Inflammatory macrophage (primary cell): ENCODE results near the gene SYNGR2.
"Not testable (repeated sequence)": the region's sequence is repeated elsewhere in the genome, so short reads cannot be mapped to it uniquely, and the experiment has no call there.

ENCODE experiments used
- DNase-seq, 2 donors: peaks; one replicate each; pipeline ENCODE4 v3.0.0-alpha.2; 2020 to 2022

Gene SYNGR2

GRCh38 chr17:78130090-78130436 is 38.3 kb upstream of the SYNGR2 start:
- no peak for DNase-seq

DNA sequence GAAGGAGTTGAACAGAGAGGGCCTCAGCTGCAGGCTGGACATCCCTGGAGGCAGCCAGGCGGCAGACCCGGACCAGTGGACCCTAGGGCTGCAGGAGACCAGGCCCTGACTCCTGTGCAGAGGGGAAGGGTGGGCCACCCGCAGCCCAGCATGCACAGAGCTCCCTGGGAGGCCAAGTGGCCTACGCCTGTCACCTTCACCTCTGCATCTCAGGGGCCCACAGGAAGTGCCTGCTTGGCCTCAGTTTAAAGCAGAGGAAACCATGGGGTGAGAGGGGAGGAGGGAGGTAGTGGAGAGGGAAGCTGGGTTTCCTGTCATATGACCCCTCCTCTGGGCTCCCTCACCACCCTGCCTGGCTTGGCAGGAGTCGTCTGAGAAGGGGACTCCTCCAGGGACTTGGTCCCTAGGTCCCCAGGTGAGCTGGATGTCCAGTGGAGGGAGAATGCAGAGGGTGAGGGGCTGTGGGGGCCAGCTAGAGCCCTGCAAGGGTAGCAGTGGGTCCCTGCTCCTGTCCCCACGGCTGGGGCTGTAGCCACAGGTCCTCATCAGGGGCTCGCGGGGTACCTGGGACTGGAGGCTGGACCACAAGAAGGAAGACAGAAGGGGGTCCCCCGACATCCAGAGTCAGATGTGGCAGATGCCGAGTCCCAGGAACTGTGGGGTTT is 37.8 kb upstream of the SYNGR2 start, which contains the start of gene TMC8:
Gene TMC8, plus strand, starts transcription at position 335 of the 665 bp plus-strand sequence. CDS start 818 bp downstream, outside the sequence.
- peak; percentile 57 to 58 for DNase-seq

DNA sequence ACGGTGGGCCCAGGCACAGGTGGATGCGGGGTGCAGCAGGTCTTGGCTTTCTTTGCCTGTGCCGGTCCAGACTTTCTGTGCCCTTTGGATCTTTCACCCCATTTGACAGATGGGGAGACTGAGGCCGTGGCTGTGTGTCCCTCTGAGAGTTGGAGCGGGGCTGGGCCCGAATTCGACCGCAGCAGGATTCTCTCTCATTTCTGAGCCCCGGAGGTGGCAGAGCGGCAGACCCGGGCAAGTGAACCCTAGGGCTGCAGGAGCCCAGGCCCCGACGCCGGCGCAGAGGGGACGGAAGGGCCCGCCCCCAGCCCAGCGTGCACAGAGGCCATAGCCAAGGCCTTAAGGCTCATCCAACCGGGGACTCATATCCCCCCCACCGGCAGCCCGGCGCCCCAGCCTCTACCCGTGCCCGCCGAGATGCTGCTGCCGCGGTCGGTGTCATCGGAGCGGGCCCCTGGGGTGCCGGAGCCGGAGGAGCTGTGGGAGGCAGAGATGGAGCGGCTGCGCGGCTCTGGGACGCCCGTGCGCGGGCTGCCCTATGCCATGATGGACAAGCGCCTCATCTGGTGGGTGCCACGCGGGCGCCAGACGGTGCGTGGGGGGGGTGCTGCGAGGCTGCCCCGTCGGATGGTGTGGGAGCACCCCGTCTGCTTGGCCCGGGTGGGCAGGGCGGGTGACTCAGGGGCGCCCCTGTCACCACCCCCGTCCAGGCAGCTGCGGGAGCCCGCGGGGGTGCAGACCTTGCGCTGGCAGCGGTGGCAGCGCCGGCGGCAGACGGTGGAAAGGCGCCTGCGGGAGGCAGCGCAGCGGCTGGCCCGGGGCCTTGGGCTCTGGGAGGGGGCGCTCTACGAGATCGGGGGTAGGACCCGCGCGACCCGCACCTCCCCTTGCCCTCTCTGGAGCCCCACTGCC is 37.0 kb upstream of the SYNGR2 start:
- DNase-seq, result peak; percentile 27 to 69

GRCh38 chr17:78132084-78132676 is 36.2 kb upstream of the SYNGR2 start:
- DNase-seq, result no peak

GRCh38 chr17:78132767-78133178 is 35.6 kb upstream of the SYNGR2 start:
- DNase-seq, result no peak

- no peak for DNase-seq
These were observed 35.0 kb upstream of the SYNGR2 start for GRCh38 chr17:78133179-78133951.

DNA sequence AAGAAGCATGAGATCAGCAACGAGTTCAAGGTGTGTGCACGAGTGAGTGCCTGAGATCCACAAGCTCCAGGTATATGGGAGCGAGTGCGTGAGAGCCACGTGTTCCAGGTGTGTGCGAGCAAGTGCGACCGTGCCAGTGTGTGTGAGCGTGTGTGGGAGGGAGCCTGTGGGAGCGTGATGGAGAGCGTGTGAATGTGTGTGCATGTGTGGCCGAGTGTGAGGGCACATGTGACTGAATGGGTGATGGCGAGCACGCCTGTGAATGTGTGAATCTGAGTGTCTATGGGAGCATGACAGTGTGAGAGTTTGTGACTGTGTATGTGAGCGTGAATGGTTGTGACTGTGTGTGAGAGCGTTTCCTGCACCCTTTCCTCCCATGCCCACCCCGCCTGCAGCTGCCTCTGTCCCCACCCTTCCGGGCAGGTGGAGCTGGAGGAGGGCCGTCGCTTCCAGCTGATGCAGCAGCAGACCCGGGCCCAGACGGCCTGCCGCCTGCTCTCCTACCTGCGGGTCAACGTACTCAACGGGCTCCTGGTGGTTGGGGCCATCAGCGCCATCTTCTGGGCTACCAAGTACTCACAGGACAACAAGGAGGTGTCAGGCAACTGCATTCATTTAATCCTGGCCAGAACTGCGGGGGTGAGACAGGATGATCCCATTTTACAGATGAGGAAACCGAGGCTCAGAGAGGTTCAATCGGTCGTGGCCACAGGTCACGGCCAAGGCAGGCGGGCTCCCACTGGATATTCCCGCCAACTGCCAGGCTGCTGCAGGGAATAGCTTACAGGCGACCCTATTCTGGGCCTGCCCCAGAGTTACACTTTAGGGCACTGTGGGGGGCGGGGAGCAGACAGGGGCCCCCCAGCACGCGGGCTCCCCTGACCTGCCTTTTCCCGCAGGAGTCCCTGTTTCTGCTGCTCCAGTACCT is 34.1 kb upstream of the SYNGR2 start:
- peak; percentile 44 to 57 for DNase-seq

DNA sequence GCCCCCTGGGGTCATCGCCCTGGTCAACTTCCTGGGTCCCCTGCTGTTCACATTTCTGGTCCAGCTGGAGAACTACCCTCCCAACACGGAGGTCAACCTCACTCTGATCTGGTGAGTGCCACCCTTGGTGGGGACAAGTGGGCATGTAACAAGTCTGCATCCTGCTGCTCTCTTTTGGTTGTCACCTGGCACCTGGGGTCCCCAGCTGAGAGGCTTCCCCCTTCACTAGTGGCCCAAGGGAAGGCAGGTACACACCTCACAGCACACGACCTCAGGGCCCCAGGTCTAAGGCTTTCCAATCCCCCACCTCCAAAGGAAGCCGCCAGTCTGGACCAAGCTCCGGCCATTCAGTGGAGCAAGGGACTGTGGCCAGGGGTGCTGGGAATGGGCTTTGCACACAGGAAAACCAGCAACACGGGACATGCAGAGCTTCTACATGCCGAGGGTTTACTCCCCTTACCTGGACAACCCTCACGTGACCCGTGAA is 33.4 kb upstream of the SYNGR2 start:
- DNase-seq, result no peak

DNA sequence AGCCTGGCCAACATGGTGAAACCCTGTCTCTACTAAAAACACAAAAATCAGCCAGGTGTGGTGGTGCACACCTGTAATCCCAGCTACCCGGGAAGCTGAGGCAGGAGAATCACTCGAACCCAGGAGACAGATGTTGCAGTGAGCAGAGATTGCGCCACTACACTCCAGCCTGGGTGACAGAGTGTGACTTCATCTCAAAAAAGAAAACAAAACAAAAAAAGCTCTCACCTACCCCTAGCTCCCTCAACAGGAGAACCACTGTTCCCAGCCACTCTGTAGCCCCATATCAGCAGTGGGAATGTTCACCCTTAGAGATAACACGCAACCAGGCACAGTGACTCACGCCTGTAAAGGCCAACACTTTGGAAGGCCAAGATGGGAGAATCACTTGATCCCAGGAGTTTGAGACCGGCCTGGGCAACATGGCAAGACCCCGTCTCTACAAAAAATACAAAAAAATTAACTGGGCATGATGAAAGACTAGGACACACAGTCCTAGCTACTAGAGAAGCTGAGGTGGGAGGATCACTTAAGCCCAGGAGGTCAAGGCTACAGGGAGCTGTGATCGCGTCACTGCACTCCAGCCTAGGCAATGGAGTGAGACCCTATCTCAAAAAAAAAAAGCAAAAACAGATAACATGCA is 32.4 kb upstream of the SYNGR2 start:
- DNase-seq, result no peak

DNA sequence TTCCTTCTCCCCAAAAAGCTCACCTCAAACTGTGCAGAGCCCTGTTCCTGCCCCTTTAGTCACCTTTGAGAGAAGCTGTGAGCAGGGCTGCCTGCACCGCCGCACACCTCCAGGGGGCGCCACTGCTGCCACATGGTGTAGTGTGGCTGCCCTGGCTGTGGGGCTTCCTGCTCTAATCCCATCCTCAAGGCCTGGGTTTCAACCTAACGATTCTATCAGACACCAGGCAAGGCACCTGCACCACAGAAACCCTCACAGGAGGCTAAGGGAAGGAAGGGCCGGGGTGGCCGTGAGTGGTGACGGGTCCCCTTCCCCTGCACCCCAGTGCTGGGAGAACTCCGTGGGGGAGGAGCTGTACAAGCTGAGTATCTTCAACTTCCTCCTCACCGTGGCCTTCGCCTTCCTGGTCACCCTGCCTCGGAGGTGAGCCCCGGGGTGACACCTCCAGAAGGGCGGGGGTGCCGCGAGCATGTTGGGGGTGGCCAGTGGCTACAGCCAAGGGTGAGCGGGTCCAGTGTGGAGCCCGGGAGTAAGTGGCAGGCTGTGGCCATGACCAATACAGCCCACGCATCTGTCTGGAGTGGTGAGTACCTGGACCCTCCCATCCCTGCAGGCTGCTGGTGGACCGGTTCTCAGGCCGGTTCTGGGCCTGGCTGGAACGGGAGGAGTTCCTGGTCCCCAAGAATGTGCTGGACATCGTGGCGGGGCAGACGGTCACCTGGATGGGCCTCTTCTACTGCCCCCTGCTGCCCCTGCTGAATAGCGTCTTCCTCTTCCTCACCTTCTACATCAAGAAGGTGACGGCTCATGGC is 30.8 kb upstream of the SYNGR2 start:
- peak in 1 of 2 donors; percentile 13 for DNase-seq

DNA sequence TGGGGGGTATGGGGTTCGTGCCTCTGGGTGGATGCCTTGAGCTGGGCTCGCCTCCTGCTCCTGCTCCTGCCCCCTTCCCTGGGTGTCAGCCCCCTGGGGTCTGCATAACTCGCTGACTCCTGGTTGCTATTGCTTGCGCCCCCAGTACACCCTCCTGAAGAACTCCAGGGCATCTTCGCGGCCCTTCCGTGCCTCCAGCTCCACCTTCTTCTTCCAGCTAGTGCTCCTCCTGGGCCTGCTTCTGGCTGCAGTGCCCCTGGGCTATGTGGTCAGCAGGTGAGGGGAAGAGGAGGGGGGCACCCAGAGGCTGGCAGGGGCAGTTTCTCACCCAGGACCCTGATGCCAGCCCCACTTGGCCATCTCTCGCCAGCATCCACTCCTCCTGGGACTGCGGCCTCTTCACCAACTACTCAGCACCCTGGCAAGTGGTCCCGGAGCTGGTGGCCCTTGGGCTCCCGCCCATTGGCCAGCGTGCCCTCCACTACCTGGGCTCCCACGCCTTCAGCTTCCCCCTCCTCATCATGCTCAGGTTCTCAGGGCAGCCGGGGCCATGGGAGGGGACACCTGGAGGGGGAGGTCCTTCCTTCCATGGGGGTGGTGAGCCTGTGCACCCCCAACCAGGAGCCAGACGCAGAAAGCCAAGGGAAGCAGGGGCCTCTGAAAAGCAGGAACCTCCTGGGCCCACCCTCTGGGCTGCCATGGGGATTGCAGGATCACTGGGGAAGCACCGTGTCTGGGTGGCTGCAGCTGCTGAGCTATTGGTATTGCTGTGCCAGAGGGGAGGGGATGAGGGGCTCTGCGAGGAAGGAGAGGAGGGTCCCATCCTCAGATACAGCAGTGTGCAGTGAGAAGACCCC is 29.9 kb upstream of the SYNGR2 start:
- peak in 1 of 2 donors; percentile 49 for DNase-seq

GRCh38 chr17:78139861-78140168 is 28.6 kb upstream of the SYNGR2 start:
- not testable (repeated sequence) for DNase-seq

GRCh38 chr17:78140169-78141051 is 28.0 kb upstream of the SYNGR2 start:
- DNase-seq, result peak; percentile 95 to 97

DNA sequence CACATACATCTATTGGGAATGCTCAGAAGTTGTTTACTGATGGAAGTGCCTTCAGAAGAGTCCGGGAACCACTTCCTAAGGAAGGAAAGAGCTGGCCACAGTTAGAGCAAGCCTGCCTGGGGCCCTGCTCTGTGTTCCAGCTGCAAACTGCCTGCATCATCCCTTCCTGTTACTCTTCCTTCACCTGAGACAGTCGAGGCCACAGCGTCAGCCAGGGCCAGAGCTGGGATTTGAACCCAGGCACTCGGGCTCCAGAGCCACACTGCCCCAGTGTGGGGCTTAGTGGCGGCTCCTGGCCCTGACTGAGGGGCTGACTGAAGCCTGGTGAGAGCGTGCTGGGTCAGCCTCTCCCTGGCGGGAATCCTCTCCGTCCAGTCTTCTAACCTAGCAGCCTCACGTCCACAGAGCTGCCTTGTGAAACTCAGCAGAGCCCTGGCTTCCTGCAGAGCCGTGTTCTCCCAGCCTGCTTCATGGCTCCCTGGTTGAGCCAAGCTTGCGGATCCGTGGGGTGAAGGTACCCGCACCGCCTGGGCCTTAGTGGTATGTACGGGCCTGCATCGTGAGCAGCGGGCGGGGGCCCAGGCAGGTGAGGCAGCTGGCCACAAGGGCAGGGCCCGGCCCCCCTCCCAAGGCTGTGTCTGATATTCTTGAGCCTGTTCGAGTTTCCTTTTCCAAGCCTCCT is 26.8 kb upstream of the SYNGR2 start:
- DNase-seq, result no peak

GRCh38 chr17:78142119-78142861 is 26.1 kb upstream of the SYNGR2 start:
- no peak for DNase-seq
